ENCODE data around the gene PAQR3.

Gene PAQR3

DNA sequence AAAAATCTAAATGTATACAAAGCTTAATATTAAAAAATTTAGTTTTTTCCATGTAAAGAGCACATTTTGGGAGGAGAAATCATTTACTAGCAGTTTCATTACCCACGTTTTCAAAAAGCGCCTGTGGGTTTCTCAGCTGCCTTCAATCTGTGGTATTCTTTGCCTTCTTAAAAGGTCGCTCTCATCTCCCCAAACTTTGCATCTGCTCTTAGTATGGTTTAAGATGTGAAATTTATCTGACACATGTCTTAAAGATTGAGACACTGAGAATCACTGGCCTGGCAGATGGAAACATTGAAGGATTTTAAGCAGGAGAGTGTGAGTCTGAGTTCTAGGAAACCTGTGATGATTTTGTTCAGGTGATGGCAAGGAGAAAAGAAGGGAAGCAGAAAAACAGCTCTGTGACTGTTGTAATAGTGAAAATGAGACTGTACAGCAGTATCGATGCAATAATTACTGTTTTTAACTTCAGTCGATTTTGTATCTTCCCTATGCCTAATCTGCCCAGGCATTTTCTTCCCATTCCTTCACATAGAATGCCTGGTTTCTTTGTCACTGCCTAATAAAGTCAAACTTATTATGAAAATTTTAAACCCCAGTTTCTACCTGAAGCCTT is 75.9 kb downstream of the PAQR3 start:
- ATAC-seq (replicated peaks), result no peak
- no peak for DNase-seq
- Mint-ChIP-seq H3K4me1 (peaks cover 7 to 14% of the 10 kb centered on the region in 2 donors), H3K9me3 (no peaks in the 10 kb centered on the region), H3K27me3 (no peaks in the 10 kb centered on the region), H3K36me3 (peaks cover 4 to 23% of the 10 kb centered on the region in 2 donors), H3K4me3 (no peak overlapping the region), H3K27ac (no peak overlapping the region)

GRCh38 chr4:78862314-78862737 is 76.9 kb downstream of the PAQR3 start:
- Mint-ChIP-seq H3K36me3 (peaks cover 0 to 17% of the 10 kb centered on the region in 2 donors), H3K27ac (peak overlapping the region; percentile 59), H3K4me3 (no peak overlapping the region), H3K4me1 (peaks cover 7 to 14% of the 10 kb centered on the region in 2 donors), H3K9me3 (no peaks in the 10 kb centered on the region), H3K27me3 (no peaks in the 10 kb centered on the region)
- ATAC-seq (replicated peaks), result no peak
- no peak for DNase-seq
